NCI-H526 (cell line): ENCODE measurements around the gene EXOC4.
A peak's percentile ranks its signal among the peaks of the same experiment; 100 is the strongest.

Experiments used
- DNase-seq, 2 experiments: peaks; one replicate each; lab custom pipeline; 2025; lab: John Stamatoyannopoulos, UW

EXOC4 gene

GRCh38 chr7:133539016-133539415 lies 286.1 kb downstream of the EXOC4 start:
- no peak for DNase-seq

DNA sequence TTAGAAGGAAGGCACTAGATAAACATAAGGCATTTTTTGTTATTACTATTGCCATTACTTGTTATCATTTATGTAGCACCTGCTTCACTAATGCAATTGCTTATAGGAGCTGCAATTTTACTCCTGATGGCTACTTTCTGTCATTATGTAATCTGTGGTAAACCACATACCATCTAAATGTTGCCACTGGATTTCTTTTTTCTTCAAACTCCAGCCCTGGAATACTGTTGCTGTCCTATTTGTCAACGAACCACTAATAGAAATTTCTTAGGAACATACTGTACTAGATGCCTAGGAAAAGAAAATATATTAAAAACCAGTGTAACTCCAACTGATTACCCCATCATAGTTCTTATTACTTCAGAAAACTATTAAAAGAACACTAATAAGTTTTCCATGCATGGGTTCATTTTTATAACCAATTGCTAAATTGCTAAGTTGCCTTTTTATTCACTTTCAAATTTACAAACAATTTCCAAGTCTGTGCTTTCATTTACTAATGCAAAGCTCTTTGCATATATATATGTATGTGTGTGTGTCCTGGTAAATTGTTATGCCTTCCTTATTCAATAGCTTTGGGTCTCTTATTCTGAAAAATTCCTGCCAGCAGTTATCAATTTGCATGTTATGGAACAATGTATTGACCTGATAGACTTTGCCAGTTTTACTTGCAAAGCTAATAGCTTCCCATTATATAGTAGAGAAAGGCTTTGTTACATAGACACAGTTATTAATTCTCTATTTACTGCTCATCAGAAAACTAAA lies 287.4 kb downstream of the EXOC4 start:
- DNase-seq = peak; percentile 61 to 70

GRCh38 chr7:133542209-133542780 lies 289.4 kb downstream of the EXOC4 start:
- DNase-seq = no peak

GRCh38 chr7:133543657-133544056 lies 290.8 kb downstream of the EXOC4 start:
- DNase-seq = no peak

DNA sequence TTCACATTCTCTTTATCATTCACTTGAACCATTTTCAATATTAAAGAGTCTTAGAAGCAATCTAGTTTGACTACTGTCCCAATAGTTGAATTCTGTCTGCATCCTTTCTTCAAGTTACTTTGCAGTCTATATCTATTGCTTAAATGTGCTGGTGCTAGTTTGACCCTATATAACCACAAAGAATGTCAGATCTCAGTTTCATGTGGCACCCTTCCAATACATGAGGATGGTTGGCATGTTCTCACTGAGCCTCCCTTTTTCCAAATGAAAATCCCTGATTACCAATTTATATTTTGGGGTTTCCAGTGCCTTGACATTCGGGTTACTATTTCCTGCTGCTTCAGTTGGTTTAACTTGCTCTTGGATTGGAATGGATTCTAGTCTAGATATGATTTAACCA lies 292.7 kb downstream of the EXOC4 start:
- DNase-seq = no peak

DNA sequence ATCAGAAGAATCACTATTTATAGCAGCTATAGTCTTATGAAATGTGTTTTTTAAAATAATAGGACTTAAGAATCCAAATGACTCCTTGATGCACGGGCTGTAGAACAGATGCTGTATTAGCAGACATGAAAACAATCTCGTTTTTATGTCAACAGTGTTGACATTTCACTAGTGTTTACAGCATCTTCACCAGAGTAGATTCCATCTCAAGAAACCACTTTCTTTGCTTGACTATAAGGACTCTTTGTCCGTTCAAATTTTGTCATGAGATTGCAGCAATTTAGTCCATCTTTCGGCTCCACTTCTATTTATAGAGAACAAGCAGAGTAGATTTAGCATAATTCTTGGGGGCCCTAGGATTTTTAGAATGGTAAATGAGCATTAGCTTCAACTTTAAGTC lies 295.1 kb downstream of the EXOC4 start:
- DNase-seq = no peak

DNA sequence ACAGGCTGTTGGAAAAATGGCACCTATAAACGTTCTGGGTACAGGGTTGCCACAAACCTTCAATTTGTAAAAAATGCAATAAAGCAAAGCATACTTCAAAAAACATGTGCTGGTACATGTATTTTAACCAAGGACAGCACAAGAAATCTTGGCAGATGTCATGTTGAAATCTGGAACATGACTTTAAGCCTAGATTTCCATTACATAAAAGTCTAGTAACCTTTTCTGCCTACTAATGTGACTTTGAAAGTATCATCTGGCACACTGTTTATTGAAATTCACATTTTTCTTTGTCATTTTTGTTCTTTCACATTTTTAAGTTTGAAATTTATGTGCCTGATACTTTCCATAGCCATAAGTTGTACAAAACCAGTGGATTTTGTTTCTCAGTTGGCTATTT lies 296.8 kb downstream of the EXOC4 start:
- DNase-seq = no peak

- DNase-seq = no peak
Measured at GRCh38 chr7:133550145-133550544, 297.3 kb downstream of the EXOC4 start.

DNA sequence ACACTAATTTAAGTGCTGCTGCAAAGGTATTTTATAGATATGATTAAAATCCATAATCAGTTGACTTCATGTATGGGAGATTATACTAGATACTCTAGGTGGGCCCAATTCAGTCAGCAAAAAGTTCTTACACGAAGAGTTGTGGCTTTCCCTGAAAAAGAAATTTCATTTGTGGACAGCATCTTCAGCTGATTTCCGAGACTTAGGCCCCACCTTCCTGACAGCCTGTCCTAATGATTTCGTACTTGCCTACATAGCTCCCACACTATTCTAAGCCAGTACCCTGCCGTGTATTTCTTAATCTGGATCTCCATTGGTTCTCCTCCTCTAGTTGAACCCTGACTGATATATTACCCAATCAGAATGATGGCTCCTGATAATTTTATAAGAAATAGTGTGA lies 297.9 kb downstream of the EXOC4 start:
- DNase-seq = no peak

DNA sequence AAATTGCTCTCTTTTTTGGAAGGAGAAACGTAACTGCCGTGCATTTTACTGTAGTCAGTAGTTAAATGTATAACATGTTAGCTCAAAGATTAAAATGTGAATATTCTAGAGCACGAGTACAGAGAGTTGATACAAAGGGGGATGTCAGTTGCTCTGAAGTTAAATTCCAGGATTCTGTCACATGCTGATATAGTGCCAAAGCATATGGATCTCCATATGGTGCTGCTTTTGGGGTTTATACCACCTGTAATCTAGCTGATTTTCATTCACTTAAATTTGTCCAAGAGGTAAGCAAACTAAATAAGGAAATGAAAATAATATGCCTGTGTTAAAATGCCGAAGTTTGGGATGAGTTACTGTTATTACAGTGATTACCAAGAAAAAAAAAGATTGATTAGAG lies 298.6 kb downstream of the EXOC4 start:
- DNase-seq = no peak

DNA sequence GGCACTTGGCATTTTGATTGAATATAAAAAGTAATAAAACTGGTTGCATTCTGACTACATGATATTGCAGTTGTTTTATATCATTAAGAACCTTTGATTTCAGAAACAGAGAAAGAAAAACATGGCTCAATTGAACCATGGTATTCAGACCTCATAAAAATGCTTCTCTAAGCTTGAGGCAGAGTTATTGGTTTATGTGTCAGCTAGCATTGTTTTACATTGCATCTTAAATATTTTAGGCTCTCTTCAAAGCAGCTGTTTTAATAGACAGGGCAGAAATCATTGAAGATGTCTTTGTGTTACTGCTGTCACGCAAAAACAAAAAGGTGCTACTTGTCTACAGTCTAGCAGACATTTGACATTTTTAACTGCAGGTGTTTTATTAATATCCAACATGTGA lies 299.2 kb downstream of the EXOC4 start:
- no peak for DNase-seq

GRCh38 chr7:133554330-133554729 lies 301.5 kb downstream of the EXOC4 start:
- no peak for DNase-seq

- no peak for DNase-seq
Measured at GRCh38 chr7:133556048-133556447, 303.2 kb downstream of the EXOC4 start.

- no peak for DNase-seq
Measured at GRCh38 chr7:133556553-133556952, 303.7 kb downstream of the EXOC4 start.

DNA sequence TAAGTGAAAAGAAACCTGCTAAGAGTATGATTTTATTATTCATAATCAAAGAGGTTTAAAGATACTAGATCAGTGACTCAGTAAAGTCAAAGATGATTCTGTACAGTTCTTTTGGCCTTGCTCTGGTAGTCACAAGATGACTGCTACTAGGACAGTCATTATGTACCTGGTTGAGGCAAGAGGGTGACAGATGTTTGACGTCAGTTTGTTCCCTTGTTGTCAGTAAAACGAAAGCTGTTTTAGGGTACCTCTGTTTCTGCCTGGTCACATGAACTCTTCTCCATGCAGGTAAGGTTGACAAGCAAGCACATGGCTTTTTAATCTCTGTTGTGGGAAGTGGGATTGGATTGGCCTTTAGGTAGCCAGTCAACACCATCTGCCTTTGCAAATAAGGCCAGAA lies 308.0 kb downstream of the EXOC4 start:
- no peak for DNase-seq

DNA sequence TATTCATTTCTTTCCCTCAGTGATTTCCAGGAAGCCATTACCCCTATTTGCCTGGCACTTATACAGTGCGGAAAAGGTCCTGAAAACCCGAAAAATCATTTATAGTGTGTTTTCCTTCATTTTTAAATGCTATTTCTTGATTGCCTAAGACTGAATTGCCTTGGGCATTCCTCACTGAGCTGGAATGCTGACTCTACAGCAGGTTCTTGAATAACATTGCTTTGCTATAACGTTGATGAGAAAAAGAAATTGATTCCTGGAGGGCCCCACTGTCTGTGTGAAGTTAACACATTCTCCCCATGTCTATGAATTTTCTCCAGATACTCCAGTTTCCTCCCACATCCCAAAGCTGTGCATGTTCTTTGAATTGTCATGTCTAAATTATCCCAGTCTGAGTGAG lies 308.5 kb downstream of the EXOC4 start:
- DNase-seq = no peak

DNA sequence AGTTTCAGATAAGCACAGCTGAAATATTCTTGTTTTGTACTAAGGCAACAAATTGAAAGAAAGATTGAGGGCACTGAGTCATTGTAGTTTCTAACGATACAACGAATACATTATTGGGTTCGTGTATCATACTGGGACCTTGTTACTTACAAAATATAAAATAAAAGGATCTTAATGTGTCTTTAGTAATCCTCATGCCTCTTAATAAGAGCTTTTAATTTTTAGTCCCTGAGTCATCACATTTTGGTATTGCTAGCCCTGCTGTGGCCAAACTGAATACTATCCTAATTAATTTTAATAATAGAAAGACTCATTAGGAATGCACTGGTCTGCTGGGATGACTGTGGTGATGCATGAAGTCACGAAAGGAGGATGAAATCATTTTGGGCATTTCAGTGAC lies 309.7 kb downstream of the EXOC4 start:
- no peak for DNase-seq

DNA sequence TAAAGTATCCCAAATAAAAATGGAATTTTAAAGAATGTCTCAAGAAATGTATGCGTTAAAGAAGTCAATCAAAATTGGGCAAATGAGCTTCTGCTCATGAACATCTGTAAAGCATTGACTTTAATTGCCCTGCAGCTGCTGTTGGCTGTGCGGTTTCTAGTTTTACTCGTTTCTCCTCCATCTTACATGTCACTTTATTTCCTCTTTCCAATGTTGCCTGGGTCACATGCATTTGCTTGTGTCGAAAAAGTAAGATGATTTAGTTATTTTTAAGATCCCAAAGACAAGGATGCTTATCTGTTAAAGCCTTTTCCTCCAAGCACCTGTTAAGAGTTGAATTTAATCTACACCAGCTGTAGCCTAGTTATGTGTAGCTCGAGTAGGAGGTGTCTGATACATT lies 310.4 kb downstream of the EXOC4 start:
- DNase-seq = no peak

- no peak for DNase-seq
Measured at GRCh38 chr7:133564484-133564883, 311.6 kb downstream of the EXOC4 start.

DNA sequence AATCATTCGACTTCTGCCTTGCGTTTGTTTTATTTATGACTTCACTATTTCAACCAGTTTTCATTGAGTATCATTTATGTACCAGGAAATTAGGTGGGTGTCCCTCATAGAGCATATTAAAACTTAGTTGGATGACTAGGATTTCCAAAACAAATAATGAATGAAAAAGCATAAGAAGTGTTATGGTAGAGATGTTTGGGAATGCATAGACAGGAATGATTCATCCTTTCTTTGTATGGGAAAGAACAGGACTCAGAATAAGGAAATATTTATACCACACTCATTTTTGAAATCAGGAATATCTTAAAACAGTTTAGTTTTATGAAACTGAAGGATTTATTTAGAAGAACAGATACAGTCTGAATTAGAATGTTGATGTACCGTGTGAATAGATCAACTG lies 315.7 kb downstream of the EXOC4 start:
- no peak for DNase-seq

DNA sequence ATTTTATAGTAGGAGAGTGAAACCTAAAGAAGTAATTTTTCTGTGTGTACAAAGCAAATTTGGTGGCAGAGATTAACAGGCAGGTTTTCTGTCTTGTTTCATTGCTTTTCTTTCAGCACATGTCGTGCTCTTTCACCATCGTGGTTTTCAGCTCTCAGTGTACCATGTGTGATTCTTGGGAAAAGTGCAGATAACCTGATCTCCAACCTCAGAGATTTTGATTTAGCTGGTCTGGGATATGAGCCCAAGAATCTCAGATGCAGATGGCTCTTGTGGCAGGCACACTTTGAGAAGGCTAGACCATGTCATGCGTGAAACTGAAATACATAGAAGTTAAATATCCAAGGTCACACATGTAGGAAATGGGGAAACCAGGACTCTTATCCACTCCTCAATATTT lies 317.4 kb downstream of the EXOC4 start:
- no peak for DNase-seq

DNA sequence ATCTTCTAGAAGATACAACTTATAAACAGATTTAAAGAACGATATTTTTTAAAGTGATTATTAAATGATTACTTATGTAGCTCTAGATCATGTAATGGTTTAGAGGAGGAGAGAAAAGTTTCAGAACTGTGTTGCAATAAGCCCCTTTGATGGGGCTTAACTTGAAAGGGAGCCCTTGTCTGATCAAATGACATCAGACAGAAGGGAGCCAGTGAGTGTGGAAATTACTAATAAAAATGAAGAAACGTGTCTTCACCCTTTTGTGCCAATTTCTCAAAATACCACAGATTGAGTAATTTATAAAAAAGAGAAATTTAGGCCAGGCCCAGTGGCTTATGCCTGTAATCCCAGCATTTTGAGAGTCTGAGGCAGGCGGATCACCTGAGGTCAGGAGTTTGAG lies 318.2 kb downstream of the EXOC4 start:
- DNase-seq = no peak

- DNase-seq = no peak
Measured at GRCh38 chr7:133572087-133572486, 319.2 kb downstream of the EXOC4 start.

DNA sequence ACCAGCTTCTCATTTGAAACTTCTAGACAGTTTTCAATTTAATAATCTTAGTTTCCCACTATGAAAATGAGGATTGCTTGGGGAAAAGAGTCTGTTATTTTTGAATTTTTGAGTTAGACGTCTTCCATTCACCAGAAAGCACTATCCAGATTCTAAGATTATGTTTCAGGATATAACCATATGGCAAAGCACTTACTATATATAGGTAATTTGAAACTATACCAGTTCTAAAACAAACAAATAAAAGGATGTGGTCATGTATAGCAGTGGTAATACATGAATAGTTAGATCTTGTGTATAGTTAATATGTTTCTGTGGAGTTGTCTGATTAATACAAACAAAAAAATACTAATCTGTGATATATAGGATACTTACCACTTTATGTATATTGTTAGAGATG lies 320.0 kb downstream of the EXOC4 start:
- DNase-seq = no peak
